SK-N-SH (cell line): ENCODE measurements around the gene DNAH1. TPM values are rescaled to one million over a fixed set of nuclear protein-coding genes. Genes with fewer than 3 reads are reported as not detected.
A peak's percentile ranks its signal among the peaks of the same experiment; 100 is the strongest.

Experiments used
- CTCF ChIA-PET: fragments of 300-600, 350-600 bp; formaldehyde crosslinking; extraction: SDS; loops from one replicate; lab custom pipeline; 2021; lab: Yijun Ruan, JAX
- POLR2A ChIA-PET: fragments of 350-600 bp; sonication (Branson Sonifier 250); formaldehyde crosslinking; extraction: SDS; loops from one replicate; lab custom pipeline; 2020; ENCODE audit warnings: antibody characterized with exemption, inconsistent platforms; lab: Yijun Ruan, JAX
- DNase-seq: peaks from one replicate; pipeline ENCODE4 v3.0.0; 2012
- H2AFZ ChIP-seq: fragments of 200-600 bp; sonication (generic); 2 replicates; pipeline ENCODE4 v1.8.1; 2016; ENCODE audit warnings: antibody characterized with exemption, mild to moderate bottlenecking, low read depth
- H3F3A ChIP-seq: fragments of 200-600 bp; sonication (generic); replicated peaks from 2 replicates; pipeline ENCODE3; 2016; ENCODE audit warnings: antibody characterized with exemption, mild to moderate bottlenecking; ENCODE audit not compliant: insufficient read depth
- H3K27ac ChIP-seq, 2 experiments: fragments of 200-500 bp in 1 of 2; fragments of 200-600 bp in 1 of 2; sonication (Bioruptor generic) in 1 of 2; sonication (generic), shearing (Covaris generic) in 1 of 2; 2 replicates each; pipeline versions ENCODE4 v1.5.1 to v1.6.1; 2014 to 2016; ENCODE audit warnings: low read depth in 2 of 2, inconsistent platforms in 1 of 2, low read length in 1 of 2, mild to moderate bottlenecking in 1 of 2, mixed read lengths in 1 of 2
- H3K27me3 ChIP-seq: fragments of 200-600 bp; sonication (generic), shearing (Covaris generic); 2 replicates; pipeline ENCODE4 v1.6.1; 2016; ENCODE audit warnings: mixed run types; ENCODE audit not compliant: insufficient read depth
- H3K36me3 ChIP-seq, 2 experiments: fragments of 200-500 bp in 1 of 2; fragments of 200-600 bp in 1 of 2; sonication (Bioruptor generic) in 1 of 2; sonication (generic) in 1 of 2; replicated peaks in 1 of 2; 2 replicates each; pipeline versions ENCODE3 to v1.5.1; 2014 to 2016; ENCODE audit warnings: low read length in 1 of 2, mild to moderate bottlenecking in 1 of 2; ENCODE audit not compliant: insufficient read depth in 2 of 2, control insufficient read depth in 1 of 2
- H3K4me1 ChIP-seq, 2 experiments: fragments of 200-500 bp in 1 of 2; fragments of 200-600 bp in 1 of 2; sonication (Bioruptor generic) in 1 of 2; sonication (generic), shearing (Covaris generic) in 1 of 2; 2 replicates each; pipeline versions ENCODE4 v1.5.1 to v1.6.1; 2014 to 2016; ENCODE audit warnings: low read depth in 1 of 2, low read length in 1 of 2, mixed run types in 1 of 2; ENCODE audit not compliant: insufficient read depth in 2 of 2, control insufficient read depth in 1 of 2
- H3K4me2 ChIP-seq: fragments of 200-600 bp; sonication (generic), shearing (Covaris generic); 2 replicates; pipeline ENCODE4 v1.6.1; 2017; ENCODE audit warnings: mixed run types
- H3K4me3 ChIP-seq, 2 experiments: fragments of 200-500 bp in 1 of 2; fragments of 200-600 bp in 1 of 2; sonication (Bioruptor generic) in 1 of 2; sonication (generic), shearing (Covaris generic) in 1 of 2; 2 replicates each; pipeline versions ENCODE4 v1.5.1 to v1.8.1; 2014 to 2016; ENCODE audit warnings: low read depth in 2 of 2, inconsistent platforms in 1 of 2, low read length in 1 of 2, mild to moderate bottlenecking in 1 of 2, mixed read lengths in 1 of 2, moderate library complexity in 1 of 2
- H3K79me2 ChIP-seq: fragments of 200-600 bp; sonication (generic); 2 replicates; pipeline ENCODE4 v1.8.1; 2017; ENCODE audit warnings: mild to moderate bottlenecking; ENCODE audit not compliant: insufficient read depth
- H3K9ac ChIP-seq: fragments of 200-600 bp; sonication (generic); 2 replicates; pipeline ENCODE4 v1.6.1; 2017; ENCODE audit warnings: mixed run types
- H3K9me2 ChIP-seq: fragments of 200-600 bp; sonication (generic); 2 replicates; pipeline ENCODE4 v1.6.1; 2017; ENCODE audit warnings: mixed run types
- H3K9me3 ChIP-seq: fragments of 200-600 bp; sonication (generic); 2 replicates; pipeline ENCODE4 v1.6.1; 2017; ENCODE audit warnings: mixed run types, mild to moderate bottlenecking, moderate library complexity
- H4K20me1 ChIP-seq: fragments of 200-600 bp; sonication (generic); 2 replicates; pipeline ENCODE4 v1.6.1; 2017; ENCODE audit warnings: mild to moderate bottlenecking, mixed run types; ENCODE audit not compliant: insufficient read depth
- CHD2 ChIP-seq: fragments of 150-350 bp; IDR thresholded peaks from 2 replicates; pipeline ENCODE4 v1.6.1; 2018; ENCODE audit warnings: low read length; ENCODE audit not compliant: partially characterized antibody
- ELF1 ChIP-seq: IDR thresholded peaks from 2 replicates; pipeline ENCODE4 v1.4.0; 2012
- FOSL2 ChIP-seq: IDR thresholded peaks from 2 replicates; pipeline ENCODE4 v1.4.0; 2012; ENCODE audit warnings: low read depth, mild to moderate bottlenecking, moderate library complexity, borderline replicate concordance
- FOXJ3 ChIP-seq: sonication (generic); formaldehyde crosslinking; IDR thresholded peaks from 2 replicates; pipeline ENCODE4 v1.5.1; 2020; ENCODE audit warnings: mild to moderate bottlenecking, missing genetic modification reagents
- GABPA ChIP-seq: IDR thresholded peaks from 2 replicates; pipeline ENCODE4 v1.4.0; 2012; ENCODE audit warnings: low read depth, mild to moderate bottlenecking
- GATA2 ChIP-seq: sonication (generic); formaldehyde crosslinking; IDR thresholded peaks from 2 replicates; pipeline ENCODE4 v1.5.0; 2020; ENCODE audit warnings: mild to moderate bottlenecking, missing genetic modification reagents
- JUND ChIP-seq: IDR thresholded peaks from 2 replicates; pipeline ENCODE4 v1.4.0; 2012
- MXI1 ChIP-seq: IDR thresholded peaks from 2 replicates; pipeline ENCODE4 v1.6.1; 2012; ENCODE audit warnings: mild to moderate bottlenecking, low read depth, low read length, improper control_type of control experiment
- NRF1 ChIP-seq: IDR thresholded peaks from 2 replicates; pipeline ENCODE4 v1.6.1; 2012; ENCODE audit warnings: low read depth, mild to moderate bottlenecking, low read length
- PBX3 ChIP-seq: IDR thresholded peaks from 2 replicates; pipeline ENCODE4; 2012
- POLR2AphosphoS5 ChIP-seq: IDR thresholded peaks from 2 replicates; pipeline ENCODE4 v1.6.1; 2012; ENCODE audit warnings: low read depth, low read length
- RCOR1 ChIP-seq: fragments of 150-350 bp; IDR thresholded peaks from 2 replicates; pipeline ENCODE4 v1.6.1; 2017; ENCODE audit warnings: antibody characterized with exemption, low read length
- RXRA ChIP-seq: IDR thresholded peaks from 2 replicates; pipeline ENCODE4 v1.4.0; 2012; ENCODE audit warnings: low read depth, mild to moderate bottlenecking, borderline replicate concordance
- SMC3 ChIP-seq: IDR thresholded peaks from 2 replicates; pipeline ENCODE4 v1.6.1; 2012; ENCODE audit warnings: low read depth, low read length, improper control_type of control experiment
- TAF1 ChIP-seq: IDR thresholded peaks from 2 replicates; pipeline ENCODE4 v1.6.1; 2012; ENCODE audit warnings: low read depth, mild to moderate bottlenecking, low read length, moderate library complexity, borderline replicate concordance
- TEAD4 ChIP-seq: IDR thresholded peaks from 2 replicates; pipeline ENCODE4 v1.4.0; 2012; ENCODE audit warnings: mild to moderate bottlenecking, borderline replicate concordance; ENCODE audit not compliant: insufficient read depth
- WGBS: methylation state at CpG from one replicate; pipeline ENCODE4 v1.1.6; 2017; ENCODE audit warnings: low lambda C conversion rate; 5-methylcytosine and 5-hydroxymethylcytosine counted together
- polyA plus RNA-seq, 3 experiments: library from polyadenylated mRNA; depleted of rRNA; stranded (reverse); fragments of >200 nt; gene quantifications; 2 replicates each; pipeline ENCODE4 v1.2.3, GENCODE V29; 2012
- TF ChIP-seq, protein P1 (sequence below): IDR thresholded peaks from 2 replicates; pipeline ENCODE4 v1.4.0; 2012; ENCODE audit warnings: low read depth, borderline replicate concordance
- TF ChIP-seq, protein P2 (sequence below): IDR thresholded peaks from 2 replicates; pipeline ENCODE4 v1.4.0; 2012; ENCODE audit warnings: low read depth, borderline replicate concordance
- TF ChIP-seq, protein P3 (sequence below): fragments of 150-350 bp; IDR thresholded peaks from 2 replicates; pipeline ENCODE4 v1.6.1; 2016; ENCODE audit warnings: mild to moderate bottlenecking, low read depth, low read length

DNAH1 gene
- polyA plus RNA-seq, 1 of the 3 experiments (the other 2 are of a cell fraction), result 5.1 TPM

GRCh38 chr3:52286777-52287110, 29.4 kb upstream of the DNAH1 start:
- Histone ChIP-seq H3K4me2 (peak overlapping the region; percentile 94), H3K9ac (peak overlapping the region; percentile 98), H2AFZ (no peak overlapping the region), H3K9me2 (no peaks in the 10 kb centered on the region), H3K27me3 (no peaks in the 10 kb centered on the region), H4K20me1 (no peaks in the 10 kb centered on the region), H3K79me2 (peaks cover 27% of the 10 kb centered on the region; the same call in 1 of the 2 replicates), H3K4me1 (peaks cover 0 to 23% of the 10 kb centered on the region in 2 experiments; a peak in 2 of 4 replicates), H3K27ac (peak overlapping the region; percentile 97 to 99; a peak in 2 of 4 replicates), H3K4me3 (peak overlapping the region; percentile 63 to 81), H3K9me3 (no peaks in the 10 kb centered on the region), H3K36me3 (peaks cover 0 to 4% of the 10 kb centered on the region in 2 experiments), H3F3A (peaks cover 26% of the 10 kb centered on the region)
- WGBS, result 77% methylated on average over 8 of the region's 8 CpGs
- TF ChIP-seq RXRA (no peak), FOXJ3 (CRISPR knock-in tag) (no peak), JUND (no peak), NRF1 (no peak), TEAD4 (no peak), TAF1 (no peak), RCOR1 (no peak)
- TF ChIP-seq, protein P1, sequence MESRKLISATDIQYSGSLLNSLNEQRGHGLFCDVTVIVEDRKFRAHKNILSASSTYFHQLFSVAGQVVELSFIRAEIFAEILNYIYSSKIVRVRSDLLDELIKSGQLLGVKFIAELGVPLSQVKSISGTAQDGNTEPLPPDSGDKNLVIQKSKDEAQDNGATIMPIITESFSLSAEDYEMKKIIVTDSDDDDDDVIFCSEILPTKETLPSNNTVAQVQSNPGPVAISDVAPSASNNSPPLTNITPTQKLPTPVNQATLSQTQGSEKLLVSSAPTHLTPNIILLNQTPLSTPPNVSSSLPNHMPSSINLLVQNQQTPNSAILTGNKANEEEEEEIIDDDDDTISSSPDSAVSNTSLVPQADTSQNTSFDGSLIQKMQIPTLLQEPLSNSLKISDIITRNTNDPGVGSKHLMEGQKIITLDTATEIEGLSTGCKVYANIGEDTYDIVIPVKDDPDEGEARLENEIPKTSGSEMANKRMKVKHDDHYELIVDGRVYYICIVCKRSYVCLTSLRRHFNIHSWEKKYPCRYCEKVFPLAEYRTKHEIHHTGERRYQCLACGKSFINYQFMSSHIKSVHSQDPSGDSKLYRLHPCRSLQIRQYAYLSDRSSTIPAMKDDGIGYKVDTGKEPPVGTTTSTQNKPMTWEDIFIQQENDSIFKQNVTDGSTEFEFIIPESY, result no peak
- TF ChIP-seq, protein P2, sequence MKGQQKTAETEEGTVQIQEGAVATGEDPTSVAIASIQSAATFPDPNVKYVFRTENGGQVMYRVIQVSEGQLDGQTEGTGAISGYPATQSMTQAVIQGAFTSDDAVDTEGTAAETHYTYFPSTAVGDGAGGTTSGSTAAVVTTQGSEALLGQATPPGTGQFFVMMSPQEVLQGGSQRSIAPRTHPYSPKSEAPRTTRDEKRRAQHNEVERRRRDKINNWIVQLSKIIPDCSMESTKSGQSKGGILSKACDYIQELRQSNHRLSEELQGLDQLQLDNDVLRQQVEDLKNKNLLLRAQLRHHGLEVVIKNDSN, result no peak
- DNase-seq, result no peak
- POLR2A ChIA-PET, result interaction anchor here (0.6 to 3.0 kb wide), 6 partner anchors 8 to 291 kb away, joined by 3 to 27 read pairs (median 4); partner anchors contain the start of genes RPL29 and WDR82
- CTCF ChIA-PET, result interaction anchor here (1.6 to 16.0 kb wide), 2 partner anchors 10 to 56 kb away, joined by 5 to 504 read pairs; no protein-coding TSS in a partner anchor

DNA sequence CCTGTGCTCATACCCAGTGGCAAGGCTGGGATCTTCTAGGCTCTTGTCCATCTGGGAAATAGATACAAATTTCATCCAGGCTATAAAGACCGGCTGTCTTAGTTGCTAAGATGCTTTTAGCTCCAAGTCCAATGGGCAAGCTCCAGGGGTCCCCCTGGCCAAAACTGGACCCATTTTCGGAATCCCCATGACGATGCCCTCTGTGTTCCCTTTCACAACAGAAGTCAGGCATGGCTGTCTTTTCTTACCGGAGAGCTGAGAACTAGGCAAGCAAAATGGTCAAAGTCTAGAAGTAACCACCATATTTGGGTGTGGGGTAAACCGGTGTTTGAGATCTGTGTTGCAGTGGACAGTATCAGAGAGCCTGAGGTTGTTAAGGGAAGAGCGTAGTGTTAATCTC, 27.4 kb upstream of the DNAH1 start:
- 97% methylated on average over 6 of the region's 6 CpGs for WGBS
- H3K4me3 ChIP-seq, result peak overlapping the region; percentile 63 to 81
- no peaks in the 10 kb centered on the region for H3K9me2 ChIP-seq
- no peaks in the 10 kb centered on the region for H3K9me3 ChIP-seq
- peaks cover 0 to 19% of the 10 kb centered on the region in 2 experiments; a peak in 2 of 4 replicates for H3K4me1 ChIP-seq
- no peaks in the 10 kb centered on the region for H3K27me3 ChIP-seq
- H3K36me3 ChIP-seq, result peaks cover 0 to 16% of the 10 kb centered on the region in 2 experiments
- H3F3A ChIP-seq, result peaks cover 10% of the 10 kb centered on the region
- H4K20me1 ChIP-seq, result no peaks in the 10 kb centered on the region
- peak overlapping the region; percentile 97 to 99; a peak in 3 of 4 replicates for H3K27ac ChIP-seq
- DNase-seq, result no peak
- TF ChIP-seq MXI1 (no peak), FOSL2 (no peak), RXRA (no peak), ELF1 (no peak), POLR2AphosphoS5 (no peak), GABPA (no peak), GATA2 (CRISPR knock-in tag) (no peak), CHD2 (no peak), SMC3 (no peak), PBX3 (no peak)
- TF ChIP-seq, protein P3, sequence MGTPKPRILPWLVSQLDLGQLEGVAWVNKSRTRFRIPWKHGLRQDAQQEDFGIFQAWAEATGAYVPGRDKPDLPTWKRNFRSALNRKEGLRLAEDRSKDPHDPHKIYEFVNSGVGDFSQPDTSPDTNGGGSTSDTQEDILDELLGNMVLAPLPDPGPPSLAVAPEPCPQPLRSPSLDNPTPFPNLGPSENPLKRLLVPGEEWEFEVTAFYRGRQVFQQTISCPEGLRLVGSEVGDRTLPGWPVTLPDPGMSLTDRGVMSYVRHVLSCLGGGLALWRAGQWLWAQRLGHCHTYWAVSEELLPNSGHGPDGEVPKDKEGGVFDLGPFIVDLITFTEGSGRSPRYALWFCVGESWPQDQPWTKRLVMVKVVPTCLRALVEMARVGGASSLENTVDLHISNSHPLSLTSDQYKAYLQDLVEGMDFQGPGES, result no peak
- peak overlapping the region; percentile 80; the same call in 1 of the 2 replicates for H2AFZ ChIP-seq
- POLR2A ChIA-PET, result interaction anchor here (0.6 to 3.0 kb wide), 10 partner anchors 9 to 293 kb away, joined by 3 to 27 read pairs (median 4); partner anchors contain the start of genes RPL29 and WDR82
- H3K4me2 ChIP-seq, result peak overlapping the region; percentile 94
- peaks cover 27% of the 10 kb centered on the region; the same call in 1 of the 2 replicates for H3K79me2 ChIP-seq
- H3K9ac ChIP-seq, result peak overlapping the region; percentile 98; the same call in 1 of the 2 replicates
- CTCF ChIA-PET, result interaction anchor here (0.9 to 16.0 kb wide), 10 partner anchors 9 to 158 kb away, joined by 3 to 504 read pairs (median 4); partner anchors contain the start of gene WDR82
